Pancreas (tissue), 10 donors: ENCODE measurements around the gene TNRC18. TPM values are rescaled to one million over a fixed set of nuclear protein-coding genes. Genes with fewer than 3 reads are reported as not detected.

Experiments
- ATAC-seq, 4 donors: fragments of 200-7000 bp; cut with Tn5 transposase; one replicate each; pipeline versions ENCODE4 v1.8.0 to v1.9.1; 2020; ENCODE audit warnings: mild to moderate bottlenecking in 4 of 4, moderate library complexity in 4 of 4
- DNase-seq, 6 donors: peaks; one replicate each; pipeline ENCODE4 v3.0.0-alpha.2; 2020
- FAIRE-seq: peaks from 2 replicates; lab custom pipeline; 2012; peaks lifted over from hg19 to GRCh38; lab: Jason Lieb, UNC
- H3K27ac ChIP-seq, 4 donors: fragments of 200-600 bp; sonication (generic); 1 replicate in 3 of 4; 2 replicates in 1 of 4; pipeline versions ENCODE4 v1.5.0 to v1.8.0; 2020
- H3K27me3 ChIP-seq, 4 donors: fragments of 200-600 bp; one replicate each; pipeline ENCODE4 v1.8.0; 2021
- H3K36me3 ChIP-seq, 3 donors: fragments of 200-600 bp; sonication (generic) in 1 of 3; one replicate each; pipeline versions ENCODE4 v1.5.0 to v1.8.0; 2020 to 2021
- H3K4me1 ChIP-seq, 3 donors: fragments of 200-600 bp; one replicate each; pipeline ENCODE4 v1.8.0; 2021
- H3K4me3 ChIP-seq, 4 donors: fragments of 200-600 bp; sonication (generic) in 2 of 4; one replicate each; pipeline versions ENCODE4 v1.5.0 to v1.8.0; 2020 to 2021
- H3K9me3 ChIP-seq, 4 donors: fragments of 200-600 bp; one replicate each; pipeline ENCODE4 v1.8.0; 2021
- WGBS, 2 donors: extraction: QIAGEN DNeasy Blood & Tissue Kit; methylation state at CpG; one replicate each; pipeline ENCODE4 v1.1.7; 2013; 5-methylcytosine and 5-hydroxymethylcytosine counted together
- intact Hi-C, 3 donors: fragments of 100-400 bp; cut with DNase I; formaldehyde crosslinking; loops; one replicate each; pipeline versions ENCODE4 v1.11.1 to v1.14.2; 2022
- polyA plus RNA-seq, 2 donors: library from polyadenylated mRNA; stranded (reverse); fragments of 200-250 nt; gene quantifications; one replicate each; pipeline ENCODE4 v1.2.3, GENCODE V29; 2013
- total RNA-seq, 6 donors: library from RNA; stranded (reverse); fragmentation: NEBNext Ultra II Directional in 4 of 6; extraction: Animal tissue kit (Norgen Biotek cat#: 25700) in 4 of 6; gene quantifications; one replicate each; pipeline versions ENCODE4 v1.2.1 to v1.2.4, GENCODE V29; 2021 to 2023
- TF ChIP-seq, protein P1 (sequence below), 4 donors: fragments of 200-600 bp; sonication (generic) in 3 of 4; IDR thresholded peaks; one replicate each; pipeline versions ENCODE4 v1.5.0 to v1.8.0; 2021; ENCODE audit warnings: antibody characterized with exemption in 4 of 4
- donor health status: healthy with polysubstance abuse.
- donor health status: DM: no; HTN: no; CAD: no; lungs with moderate emphysema.
- donor health status: DM: no; HTN: no; CAD: no.
- donor health status: control.
- donor health status: control.
- donor health status: Bipolar disorder and iron deficiency.
- donor health status: DM: yes; HTN: yes; CAD: no.
- donor health status: DM: no; HTN: no; CAD: no.
- donor health status: DM: no; HTN: no; CAD: no.
- donor health status: DM: yes; HTN: yes; CAD: no.

TNRC18 gene
- total and polyA plus RNA-seq, 8 donors: 30.1 to 80.6 (median 36.9) TPM

DNA sequence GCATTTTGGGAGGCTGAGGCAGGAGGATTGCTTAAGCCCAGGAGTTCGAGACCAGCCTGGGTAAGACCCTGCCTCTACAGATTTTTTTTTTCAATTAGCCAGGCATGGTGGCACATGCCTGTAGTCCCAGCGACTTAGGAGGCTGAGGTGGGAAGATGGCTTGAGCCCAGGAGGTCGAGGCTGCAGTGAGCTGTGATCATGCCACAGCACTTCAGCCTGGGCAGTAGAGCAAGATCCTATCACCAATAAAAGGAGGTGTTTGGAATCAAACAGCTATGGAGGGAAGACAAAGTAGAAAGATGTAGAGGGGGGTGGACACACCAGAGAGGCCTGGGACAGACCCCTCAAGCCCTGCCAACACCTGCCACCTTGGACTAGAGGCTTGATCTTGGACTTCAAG is 9.1 kb upstream of the TNRC18 start:
- no peaks in the 10 kb centered on the region for H3K9me3 ChIP-seq
- no peak for ATAC-seq
- whole genome bisulfite sequencing, 2 donors: 94 to 100% methylated on average over 3 of the region's 3 CpGs

DNA sequence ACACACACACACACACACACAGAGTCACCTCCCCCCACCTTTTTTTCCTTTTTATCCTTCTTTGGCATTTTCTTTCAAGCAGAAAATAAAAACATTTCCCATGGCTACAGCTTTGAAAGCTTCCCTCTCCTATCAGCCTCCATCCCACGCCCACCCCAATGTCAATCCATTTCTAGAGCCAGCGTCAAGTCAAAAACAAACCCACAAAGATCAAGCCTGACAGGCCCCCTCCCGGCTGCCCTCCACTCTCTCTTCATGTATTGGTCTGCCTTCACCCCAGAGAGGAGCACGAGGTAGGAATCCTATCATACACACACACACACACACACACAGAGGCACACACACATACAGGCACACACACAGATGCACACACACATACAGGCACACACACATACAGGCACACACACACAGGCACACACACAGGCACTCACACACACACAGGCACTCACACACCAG is 8.0 kb upstream of the TNRC18 start:
- H3K27me3 ChIP-seq: no peaks in the 10 kb centered on the region
- H3K27ac ChIP-seq: no peak overlapping the region
- 60 to 73% methylated on average over 4 of the region's 4 CpGs for WGBS, 2 donors
- no peak for DNase-seq
- intact Hi-C loops: no loop called here
- no peak for ATAC-seq
- no peak overlapping the region for H3K4me3 ChIP-seq
- no peaks in the 10 kb centered on the region for H3K36me3 ChIP-seq
- TF ChIP-seq, protein P1, sequence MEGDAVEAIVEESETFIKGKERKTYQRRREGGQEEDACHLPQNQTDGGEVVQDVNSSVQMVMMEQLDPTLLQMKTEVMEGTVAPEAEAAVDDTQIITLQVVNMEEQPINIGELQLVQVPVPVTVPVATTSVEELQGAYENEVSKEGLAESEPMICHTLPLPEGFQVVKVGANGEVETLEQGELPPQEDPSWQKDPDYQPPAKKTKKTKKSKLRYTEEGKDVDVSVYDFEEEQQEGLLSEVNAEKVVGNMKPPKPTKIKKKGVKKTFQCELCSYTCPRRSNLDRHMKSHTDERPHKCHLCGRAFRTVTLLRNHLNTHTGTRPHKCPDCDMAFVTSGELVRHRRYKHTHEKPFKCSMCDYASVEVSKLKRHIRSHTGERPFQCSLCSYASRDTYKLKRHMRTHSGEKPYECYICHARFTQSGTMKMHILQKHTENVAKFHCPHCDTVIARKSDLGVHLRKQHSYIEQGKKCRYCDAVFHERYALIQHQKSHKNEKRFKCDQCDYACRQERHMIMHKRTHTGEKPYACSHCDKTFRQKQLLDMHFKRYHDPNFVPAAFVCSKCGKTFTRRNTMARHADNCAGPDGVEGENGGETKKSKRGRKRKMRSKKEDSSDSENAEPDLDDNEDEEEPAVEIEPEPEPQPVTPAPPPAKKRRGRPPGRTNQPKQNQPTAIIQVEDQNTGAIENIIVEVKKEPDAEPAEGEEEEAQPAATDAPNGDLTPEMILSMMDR (IDR thresholded peaks at IDR 0.05): no peak
- H3K9me3 ChIP-seq: no peaks in the 10 kb centered on the region
- peaks cover 0 to 8% (median 7%) of the 10 kb centered on the region in 3 donors for H3K4me1 ChIP-seq
- no peak for FAIRE-seq

More for the DNA sequence above, 9.1 kb upstream of the TNRC18 start:
- DNase-seq: no peak
- no peak for FAIRE-seq
- Histone ChIP-seq H3K36me3 (no peaks in the 10 kb centered on the region), H3K4me1 (peaks cover 0 to 8% (median 7%) of the 10 kb centered on the region in 3 donors), H3K27ac (no peak overlapping the region), H3K4me3 (no peak overlapping the region), H3K27me3 (no peaks in the 10 kb centered on the region)
- TF ChIP-seq, protein P1 (IDR thresholded peaks at IDR 0.05): no peak
- intact Hi-C loops: no loop called here

DNA sequence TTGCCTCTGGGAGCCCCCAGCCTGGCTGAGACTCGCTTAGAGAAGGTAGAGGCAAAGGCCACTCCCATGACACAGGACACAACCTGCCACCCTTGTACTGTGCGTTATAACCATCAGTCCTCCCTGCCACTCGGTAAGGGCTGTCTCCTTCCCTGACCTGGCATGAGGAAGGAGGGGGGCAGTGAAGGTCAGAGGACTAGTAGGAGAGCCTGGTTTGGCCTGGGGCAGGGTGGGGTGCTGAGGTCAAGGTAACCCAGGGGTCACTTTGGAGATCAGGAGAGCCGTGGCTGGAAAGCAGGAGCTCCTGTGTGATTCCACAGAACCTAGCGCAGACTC is 6.9 kb upstream of the TNRC18 start:
- Histone ChIP-seq H3K27ac (peak overlapping the region in 3 of 4 donors; percentile 96 to 100 (median 99)), H3K36me3 (no peaks in the 10 kb centered on the region), H3K4me1 (peaks cover 0 to 8% (median 7%) of the 10 kb centered on the region in 3 donors), H3K9me3 (no peaks in the 10 kb centered on the region), H3K4me3 (peak overlapping the region in 1 of 4 donors; percentile 90), H3K27me3 (no peaks in the 10 kb centered on the region)
- TF ChIP-seq, protein P1 (IDR thresholded peaks at IDR 0.05): no peak
- WGBS, 2 donors: 71 to 74% methylated on average over 5 of the region's 5 CpGs
- no peak for FAIRE-seq
- no peak for DNase-seq
- no peak for ATAC-seq
- intact Hi-C loops: no loop called here

DNA sequence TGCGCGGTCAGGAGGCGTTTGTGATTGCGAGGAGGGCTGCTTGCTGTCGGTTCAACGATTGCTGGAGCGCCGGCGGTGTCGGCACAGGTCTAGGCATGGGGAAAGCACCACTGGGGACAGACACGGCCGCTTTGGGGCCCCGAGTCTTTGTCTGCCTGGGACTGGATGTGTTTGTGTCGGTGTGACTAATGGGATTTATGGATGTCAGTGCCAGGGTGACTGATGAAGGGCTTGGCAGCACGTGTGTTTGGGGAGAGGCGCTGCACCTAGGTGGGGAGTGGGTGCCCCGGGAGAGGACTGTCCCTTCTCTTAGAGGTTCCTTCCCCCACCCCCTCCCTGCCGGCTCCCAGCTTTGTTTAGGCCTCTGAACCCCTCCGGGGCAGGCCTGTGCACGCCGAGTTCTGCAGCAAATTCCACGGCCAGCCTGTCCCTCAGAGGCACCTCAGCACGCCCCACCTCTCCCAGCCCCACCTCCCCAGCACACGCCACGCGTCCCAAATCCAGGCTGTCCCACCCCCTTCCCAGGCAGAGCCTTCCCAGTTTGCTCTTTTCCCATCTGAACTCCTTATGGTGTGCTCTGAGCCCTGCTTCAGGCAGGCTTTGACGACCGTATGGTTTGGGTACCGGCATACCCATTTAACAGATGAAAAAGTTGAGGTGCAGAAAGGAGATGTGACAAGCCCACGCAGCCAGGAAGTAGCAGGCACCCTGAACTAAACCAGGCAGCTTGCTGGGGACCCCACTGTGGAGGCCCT is 6.4 kb upstream of the TNRC18 start:
- whole genome bisulfite sequencing, 2 donors: 22 to 26% methylated on average over 29 to 30 of the region's 30 CpGs
- ATAC-seq (no peak), FAIRE-seq (no peak), DNase-seq (peak in 4 of 6 donors; percentile 29 to 83 (median 61))
- H3K4me1 ChIP-seq: peaks cover 0 to 8% (median 7%) of the 10 kb centered on the region in 3 donors
- H3K9me3 ChIP-seq: no peaks in the 10 kb centered on the region
- intact Hi-C loops: no loop called here
- peak overlapping the region in 3 of 4 donors; percentile 90 to 94 (median 93) for H3K4me3 ChIP-seq
- H3K36me3 ChIP-seq: no peaks in the 10 kb centered on the region
- peak overlapping the region; percentile 89 to 100 (median 98) for H3K27ac ChIP-seq
- TF ChIP-seq, protein P1 (IDR thresholded peaks at IDR 0.05): no peak
- no peaks in the 10 kb centered on the region for H3K27me3 ChIP-seq
